NOMO-1 treated with DMSO at 0.1 percent for 48 hours (cell line): ENCODE results near the gene ZBTB12.
A peak's percentile ranks its signal among the peaks of the same experiment; 100 is the strongest.
"Not testable (repeated sequence)": the region's sequence is repeated elsewhere in the genome, so short reads cannot be mapped to it uniquely, and the experiment has no call there.

Experiments
- DNase-seq: peaks from one replicate; lab custom pipeline; 2025; ENCODE audit not compliant: unreplicated experiment; lab: John Stamatoyannopoulos, UW

Gene ZBTB12

DNA sequence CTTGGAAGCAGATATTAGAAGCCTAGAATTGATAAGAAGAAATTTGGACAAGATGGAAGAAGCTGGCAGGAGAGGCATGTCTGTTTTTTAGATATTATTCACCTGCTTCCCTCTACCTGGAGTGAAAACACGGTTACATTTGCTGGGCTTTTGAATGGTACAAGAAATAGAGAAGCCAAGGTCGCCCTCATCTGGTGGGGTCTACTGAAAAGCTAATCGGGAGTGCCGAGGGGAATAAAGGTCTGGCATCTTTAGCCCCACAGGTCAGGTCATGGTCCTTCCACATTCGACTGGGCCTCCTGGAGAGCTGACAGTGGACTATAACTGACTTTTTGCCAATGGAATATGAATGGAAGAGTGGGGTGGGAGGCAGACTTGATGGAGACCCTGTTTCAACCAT lies 21.1 kb upstream of the ZBTB12 start:
- no peak for DNase-seq

GRCh38 chr6:31920811-31921210 lies 18.9 kb upstream of the ZBTB12 start:
- DNase-seq, result peak; percentile 61

- DNase-seq, result no peak
Measured at GRCh38 chr6:31919624-31920303, 17.9 kb upstream of the ZBTB12 start.

DNA sequence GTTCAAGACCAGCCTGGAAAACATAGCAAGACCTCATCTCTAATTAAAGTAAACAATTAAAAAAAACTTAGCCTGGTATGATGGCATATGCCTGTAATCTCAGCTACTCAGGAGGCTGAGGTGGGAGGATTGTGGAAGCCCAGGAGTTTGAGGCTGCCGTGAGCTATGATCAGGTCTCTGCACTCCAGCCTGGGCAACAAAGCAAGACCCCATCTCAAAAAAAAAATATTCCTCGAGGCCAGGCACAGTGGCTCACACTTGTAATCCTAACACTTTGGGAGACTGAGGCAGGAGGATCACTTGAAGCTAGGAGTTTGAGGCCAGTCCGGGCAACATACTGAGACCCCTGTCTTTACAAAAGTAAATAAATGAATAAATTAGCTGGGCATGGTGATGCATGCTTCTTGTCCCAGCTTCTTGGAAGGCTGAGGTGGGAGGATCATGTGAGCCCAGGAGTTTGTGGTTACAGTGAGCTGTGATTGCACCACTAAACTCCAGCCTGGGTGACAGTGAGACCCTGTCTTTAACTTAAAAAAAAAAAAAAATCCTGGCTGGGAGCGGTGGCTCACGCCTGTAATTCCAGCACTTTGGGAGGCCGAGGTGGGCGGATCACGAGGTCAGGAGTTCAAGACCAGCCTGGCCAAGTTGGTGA lies 16.3 kb upstream of the ZBTB12 start:
- DNase-seq, result no peak

DNA sequence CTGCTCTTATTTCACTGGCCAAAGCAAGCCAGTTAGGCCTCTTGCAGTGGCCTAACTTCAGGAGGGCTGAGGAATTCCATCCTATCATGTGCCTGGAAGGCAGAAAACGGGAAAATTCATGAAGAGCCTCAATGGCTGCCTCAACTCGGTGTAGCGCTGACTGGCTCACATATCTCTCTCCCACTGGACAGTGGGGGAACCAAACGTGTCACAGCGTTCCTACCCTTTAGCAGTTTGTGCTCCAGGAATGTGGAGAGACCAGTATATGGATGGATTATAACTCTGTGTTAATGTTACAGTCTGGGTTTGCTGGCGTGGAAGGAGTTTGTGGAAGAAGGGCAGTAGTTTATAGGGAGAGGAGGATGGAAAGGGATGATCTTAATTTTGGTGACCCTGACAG lies 13.9 kb upstream of the ZBTB12 start:
- DNase-seq, result no peak

DNA sequence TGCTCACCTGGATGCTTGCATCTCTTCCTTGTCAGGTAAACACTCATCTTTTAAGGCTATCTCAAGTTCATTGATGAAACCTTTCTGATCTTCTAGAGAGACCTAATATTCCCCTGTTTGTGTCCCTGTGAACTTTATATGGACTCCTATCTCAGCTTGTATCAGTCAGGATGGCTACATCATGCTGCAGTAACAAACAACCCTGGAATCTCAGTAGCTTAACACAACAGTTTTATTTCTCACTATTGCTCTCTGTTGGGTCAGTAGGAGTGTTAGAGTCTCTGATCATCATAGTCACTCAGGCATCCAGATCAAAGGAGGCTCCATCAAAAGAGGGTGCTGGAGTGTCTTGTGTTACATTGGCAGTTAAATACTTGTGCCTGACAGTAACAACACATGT lies 13.5 kb upstream of the ZBTB12 start:
- no peak for DNase-seq

- DNase-seq, result no peak
Measured at GRCh38 chr6:31911826-31912585, 10.1 kb upstream of the ZBTB12 start.

- DNase-seq, result not testable (repeated sequence)
Measured at GRCh38 chr6:31909298-31909697, 7.4 kb upstream of the ZBTB12 start.

- no peak for DNase-seq
Measured at GRCh38 chr6:31908791-31909190, 6.9 kb upstream of the ZBTB12 start.

- not testable (repeated sequence) for DNase-seq
Measured at GRCh38 chr6:31908255-31908654, 6.4 kb upstream of the ZBTB12 start.

DNA sequence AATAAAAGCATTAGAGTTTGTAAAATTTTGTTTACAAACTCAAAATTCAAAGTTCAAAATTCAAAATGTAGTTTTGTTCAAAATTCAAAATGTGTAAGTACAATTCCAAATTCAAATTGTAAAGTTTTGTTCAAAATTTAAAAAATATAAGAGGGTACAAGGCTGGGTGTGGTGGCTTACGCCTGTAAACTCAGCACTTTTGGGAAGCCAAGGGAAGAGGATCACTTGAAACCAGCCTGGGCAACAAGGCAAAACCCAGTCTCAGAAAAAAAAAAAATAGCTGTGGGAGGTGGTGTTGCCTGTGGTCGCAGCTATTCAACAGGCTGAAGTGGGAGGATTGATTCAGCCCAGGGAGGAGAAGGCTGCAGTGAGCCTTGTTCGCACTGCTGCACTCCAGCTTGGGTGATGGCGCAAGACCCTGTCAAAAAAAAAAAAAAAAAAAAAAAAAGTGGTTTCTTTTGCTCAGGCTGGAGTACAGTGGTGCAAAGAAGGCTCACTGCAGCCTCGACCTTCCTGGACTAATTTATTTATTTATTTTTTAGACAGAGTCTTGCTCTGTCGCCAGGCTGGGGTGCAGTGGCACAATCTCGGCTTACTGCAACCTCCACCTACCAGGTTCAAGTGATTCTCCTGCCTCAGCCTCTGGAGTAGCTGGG lies 5.4 kb upstream of the ZBTB12 start:
- peak; percentile 84 for DNase-seq

DNA sequence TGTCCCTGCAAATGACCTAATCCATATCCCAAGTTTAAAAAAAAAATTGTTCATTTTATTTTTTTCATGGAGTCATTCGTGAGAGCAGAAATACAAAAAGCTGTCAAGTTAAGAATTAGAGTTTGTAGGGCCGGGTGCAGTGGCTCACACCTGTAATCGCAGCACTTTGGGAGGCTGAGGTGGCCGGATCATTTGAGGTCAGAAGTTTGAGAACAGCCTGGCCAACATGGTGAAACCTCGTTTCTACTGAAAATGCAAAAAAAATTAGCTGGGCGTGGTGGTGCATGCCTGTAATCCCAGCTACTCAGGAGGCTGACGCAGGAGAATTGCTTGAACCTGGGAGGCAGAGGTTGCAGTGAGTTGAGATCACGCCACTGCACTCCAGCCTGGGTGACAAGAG lies 4.8 kb upstream of the ZBTB12 start:
- DNase-seq, result not testable (repeated sequence)

GRCh38 chr6:31906122-31906521 lies 4.2 kb upstream of the ZBTB12 start:
- DNase-seq, result no peak

GRCh38 chr6:31905041-31905440 lies 3.2 kb upstream of the ZBTB12 start:
- DNase-seq, result no peak

GRCh38 chr6:31903957-31904356 lies 2.1 kb upstream of the ZBTB12 start:
- no peak for DNase-seq

DNA sequence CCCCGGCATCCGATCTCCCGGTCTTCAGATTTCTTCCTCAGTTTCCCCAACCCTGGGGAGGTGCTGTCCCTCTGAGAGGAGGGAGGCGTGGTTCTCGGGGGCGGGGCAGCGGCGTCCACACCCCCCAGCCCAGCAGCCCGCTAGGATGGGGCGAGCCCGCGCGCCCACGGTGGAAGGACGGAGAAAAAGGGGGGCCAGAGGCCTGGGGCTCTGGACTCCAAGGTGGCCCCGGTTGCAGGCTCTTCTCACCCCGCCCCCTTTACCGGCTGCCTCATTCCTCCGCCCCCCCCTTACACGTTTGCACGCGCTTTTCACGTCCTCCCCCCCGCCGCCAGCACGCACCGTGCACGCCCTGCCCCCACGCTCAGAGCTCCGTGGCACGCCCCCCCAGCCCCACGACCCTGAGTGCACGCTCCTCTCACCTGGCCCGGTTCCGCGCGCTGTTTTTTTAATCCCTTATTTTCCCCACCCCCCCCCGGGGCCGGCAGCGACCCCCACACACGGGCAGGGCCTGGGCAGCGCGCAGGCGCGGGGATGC lies 402 bp downstream of the ZBTB12 start:
- DNase-seq, result peak; percentile 34

- no peak for DNase-seq
Measured at GRCh38 chr6:31900917-31901414, 920 bp downstream of the ZBTB12 start.

DNA sequence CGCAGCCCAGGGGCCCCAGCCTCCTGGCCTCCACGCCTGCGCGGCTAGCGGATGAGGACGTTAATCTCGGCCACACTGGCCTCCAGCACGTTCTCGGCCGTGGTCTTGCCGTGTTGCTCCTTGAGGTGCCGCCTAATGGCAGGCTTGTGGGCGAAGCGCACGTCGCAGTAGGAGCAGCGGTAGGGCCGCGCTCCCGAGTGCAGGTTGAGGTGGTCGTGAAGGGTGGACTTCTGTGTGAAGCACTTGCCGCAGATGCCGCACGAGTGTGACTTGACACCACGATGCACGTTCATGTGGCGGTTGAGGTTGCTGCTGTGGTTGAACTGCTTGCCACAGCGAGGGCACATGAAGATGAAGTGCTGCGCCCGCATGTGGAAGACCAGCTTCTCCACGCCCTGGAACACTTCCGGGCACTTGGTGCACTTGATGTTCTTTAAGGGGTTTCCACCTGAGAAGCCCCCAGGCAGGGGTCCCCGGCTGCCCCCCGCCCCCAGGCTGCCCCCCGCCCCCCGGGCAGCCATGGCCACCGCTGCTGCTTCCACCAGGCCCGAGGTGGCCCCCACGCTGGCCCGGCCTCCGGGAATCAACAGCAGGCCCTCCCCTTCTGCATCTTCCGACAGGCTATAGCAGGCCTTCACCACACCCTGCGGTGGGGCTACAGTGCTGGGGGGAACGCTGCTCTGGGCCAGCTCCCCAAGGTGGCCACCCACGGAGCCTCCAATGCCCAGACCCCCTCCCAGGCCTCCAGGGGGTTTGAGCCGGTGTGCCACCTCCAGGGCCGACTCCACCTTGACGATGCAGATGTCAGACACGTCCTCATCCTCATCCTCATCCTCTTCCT lies 1.8 kb downstream of the ZBTB12 start:
- no peak for DNase-seq

DNA sequence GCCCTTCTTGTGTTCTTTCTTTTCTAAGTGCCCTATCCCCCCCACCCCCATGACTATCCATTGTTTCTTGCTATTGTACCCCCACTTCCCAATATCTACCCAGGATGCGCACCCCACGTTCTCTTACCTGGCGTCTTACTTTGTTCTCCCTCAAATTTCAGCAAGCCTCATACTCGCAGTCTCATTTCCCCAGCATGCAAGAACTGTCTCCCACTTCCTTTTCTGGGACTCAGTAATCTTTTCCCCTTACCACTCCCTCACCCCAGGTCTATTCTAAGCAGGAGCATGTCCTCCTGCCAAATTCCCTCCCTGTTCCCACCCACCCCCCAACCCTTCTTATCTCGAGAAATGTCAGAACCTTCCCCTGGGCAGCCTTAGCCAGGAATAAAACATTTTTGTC lies 2.7 kb downstream of the ZBTB12 start:
- no peak for DNase-seq

DNA sequence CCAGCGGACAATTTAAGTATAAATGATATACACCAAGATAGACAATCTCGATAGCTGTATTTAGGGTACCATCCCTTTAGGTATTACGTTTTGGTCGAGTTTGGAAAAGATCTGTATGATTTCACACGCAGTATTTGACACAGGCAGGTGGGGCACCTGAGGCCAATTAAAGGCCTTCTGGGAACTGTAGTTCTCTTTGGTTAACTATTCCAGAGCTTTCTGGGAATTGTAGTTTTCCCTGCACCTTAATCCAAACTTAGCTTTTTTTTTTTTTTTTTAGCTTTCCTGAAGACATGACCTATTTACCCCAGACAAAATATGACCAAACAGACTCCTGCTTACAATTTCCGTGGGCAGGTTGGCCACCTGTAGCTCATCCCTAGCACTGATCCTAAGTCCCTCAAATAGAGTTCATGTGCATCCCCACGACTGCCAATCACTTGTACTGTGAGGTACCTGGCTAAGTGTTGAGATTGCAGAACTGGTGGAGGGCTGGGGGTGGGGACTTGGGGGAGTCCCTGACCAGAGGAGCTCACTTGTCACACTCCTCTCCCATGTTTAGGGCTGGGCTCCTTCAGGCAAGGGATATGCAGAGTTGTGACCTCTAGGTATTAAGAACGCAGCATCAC lies 3.4 kb downstream of the ZBTB12 start:
- peak; percentile 47 for DNase-seq
